ENCODE results near the gene PI4KB. TPM values are rescaled to one million over a fixed set of nuclear protein-coding genes. Genes with fewer than 3 reads are reported as not detected.

The PI4KB gene
- total and polyA plus RNA-seq, 2 of the 13 experiments (the other 11 are each of a cell fraction or from before 2014, with no cell fraction given), result 19.5 to 29.3 TPM

DNA sequence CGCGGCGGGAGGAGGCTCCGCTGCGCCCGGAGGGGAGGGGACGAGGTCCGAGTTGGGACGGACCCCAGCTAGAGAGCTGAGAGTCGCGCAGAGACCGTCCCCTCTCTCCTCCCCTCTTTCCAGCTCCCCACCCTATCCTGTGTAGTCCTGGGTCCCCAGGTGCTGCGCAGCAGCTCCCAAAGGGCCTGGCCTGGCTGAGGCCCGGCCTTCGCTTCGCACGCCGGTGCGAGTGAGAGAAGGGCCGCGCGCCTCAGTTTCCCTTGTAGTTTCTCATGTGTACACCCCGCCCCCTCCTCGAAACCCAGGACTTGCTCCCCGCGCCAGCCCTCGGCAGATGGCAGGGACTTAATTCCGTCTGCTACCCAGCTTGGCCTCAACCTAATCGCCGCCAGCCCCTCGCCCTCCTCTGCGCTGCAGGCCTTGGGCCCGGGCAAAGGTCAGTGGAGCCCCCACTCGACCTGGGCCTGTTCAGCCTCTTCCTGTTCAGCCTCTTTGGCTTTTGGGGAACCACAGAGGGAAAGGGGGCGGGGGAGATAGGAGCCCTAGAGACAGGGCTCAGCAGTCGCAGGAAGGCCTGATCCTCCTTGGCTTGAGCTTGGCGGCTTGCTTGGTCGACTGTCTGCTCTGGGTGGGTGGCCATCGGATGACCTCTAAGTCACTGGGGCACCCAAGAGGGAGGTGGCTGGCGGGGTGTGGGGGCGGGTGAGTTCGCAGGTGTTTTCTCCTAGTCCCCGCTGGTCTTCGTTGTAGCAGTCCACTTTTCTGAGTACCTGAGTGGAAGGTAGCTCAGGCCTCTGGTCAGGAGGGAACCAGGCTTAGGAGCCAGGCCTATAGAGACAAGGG, 44.1 kb downstream of the PI4KB start (continued):
- TF ChIP-seq TFAP4 (IDR thresholded peaks at IDR 0.05; ENCODE audit: borderline replicate concordance, low read depth) (no peak), CEBPZ (IDR thresholded peaks at IDR 0.05; ENCODE audit: low read length) (no peak), TCF7L2 (IDR thresholded peaks at IDR 0.05; ENCODE audit: low read depth, low read length) (no peak), GATAD2A (CRISPR knock-in tag; IDR thresholded peaks at IDR 0.05) (no peak), ZNF703 (CRISPR knock-in tag; IDR thresholded peaks at IDR 0.05; ENCODE audit: borderline replicate concordance) (no peak), MXI1 (IDR thresholded peaks at IDR 0.05; ENCODE audit: borderline replicate concordance, low read depth, low read length) (no peak), TP53 (CRISPR knock-in tag; conservative IDR thresholded peaks at IDR 0.05) (no peak), TEAD3 (CRISPR knock-in tag; optimal IDR thresholded peaks at IDR 0.05; ENCODE audit: borderline replicate concordance) (no peak), ZNF850 (CRISPR knock-in tag; conservative IDR thresholded peaks at IDR 0.05) (no peak), ARNT (IDR thresholded peaks at IDR 0.05) (no peak), PHF8 (CRISPR knock-in tag; IDR thresholded peaks at IDR 0.05) (peak; percentile 72), ZNF280D (CRISPR knock-in tag; IDR thresholded peaks at IDR 0.05) (no peak), KLF12 (CRISPR knock-in tag; IDR thresholded peaks at IDR 0.05; ENCODE audit: borderline replicate concordance) (0 out of 2 replicates have a peak, but pooled peaks have one; percentile 28), ZBTB33 (CRISPR knock-in tag; IDR thresholded peaks at IDR 0.05) (no peak), ZNF761 (CRISPR knock-in tag; conservative IDR thresholded peaks at IDR 0.05) (peak; percentile 65; the same call in 1 of the 2 replicates), ZNF572 (CRISPR knock-in tag; IDR thresholded peaks at IDR 0.05) (no peak)
- TF ChIP-seq, protein P1, sequence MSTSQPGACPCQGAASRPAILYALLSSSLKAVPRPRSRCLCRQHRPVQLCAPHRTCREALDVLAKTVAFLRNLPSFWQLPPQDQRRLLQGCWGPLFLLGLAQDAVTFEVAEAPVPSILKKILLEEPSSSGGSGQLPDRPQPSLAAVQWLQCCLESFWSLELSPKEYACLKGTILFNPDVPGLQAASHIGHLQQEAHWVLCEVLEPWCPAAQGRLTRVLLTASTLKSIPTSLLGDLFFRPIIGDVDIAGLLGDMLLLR (CRISPR knock-in tag; IDR thresholded peaks at IDR 0.05), result no peak
- TF ChIP-seq, protein P2, sequence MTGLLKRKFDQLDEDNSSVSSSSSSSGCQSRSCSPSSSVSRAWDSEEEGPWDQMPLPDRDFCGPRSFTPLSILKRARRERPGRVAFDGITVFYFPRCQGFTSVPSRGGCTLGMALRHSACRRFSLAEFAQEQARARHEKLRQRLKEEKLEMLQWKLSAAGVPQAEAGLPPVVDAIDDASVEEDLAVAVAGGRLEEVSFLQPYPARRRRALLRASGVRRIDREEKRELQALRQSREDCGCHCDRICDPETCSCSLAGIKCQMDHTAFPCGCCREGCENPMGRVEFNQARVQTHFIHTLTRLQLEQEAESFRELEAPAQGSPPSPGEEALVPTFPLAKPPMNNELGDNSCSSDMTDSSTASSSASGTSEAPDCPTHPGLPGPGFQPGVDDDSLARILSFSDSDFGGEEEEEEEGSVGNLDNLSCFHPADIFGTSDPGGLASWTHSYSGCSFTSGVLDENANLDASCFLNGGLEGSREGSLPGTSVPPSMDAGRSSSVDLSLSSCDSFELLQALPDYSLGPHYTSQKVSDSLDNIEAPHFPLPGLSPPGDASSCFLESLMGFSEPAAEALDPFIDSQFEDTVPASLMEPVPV (CRISPR knock-in tag; IDR thresholded peaks at IDR 0.05), result 0 out of 2 replicates have a peak, but pooled peaks have one; percentile 53

All from HepG2 (cell line).